NCI-H146 (cell line): Measurements from ENCODE around the gene GOSR2.

Experiments
- DNase-seq: peaks from one replicate; lab custom pipeline; 2025; lab: John Stamatoyannopoulos, UW

GOSR2 gene

DNA sequence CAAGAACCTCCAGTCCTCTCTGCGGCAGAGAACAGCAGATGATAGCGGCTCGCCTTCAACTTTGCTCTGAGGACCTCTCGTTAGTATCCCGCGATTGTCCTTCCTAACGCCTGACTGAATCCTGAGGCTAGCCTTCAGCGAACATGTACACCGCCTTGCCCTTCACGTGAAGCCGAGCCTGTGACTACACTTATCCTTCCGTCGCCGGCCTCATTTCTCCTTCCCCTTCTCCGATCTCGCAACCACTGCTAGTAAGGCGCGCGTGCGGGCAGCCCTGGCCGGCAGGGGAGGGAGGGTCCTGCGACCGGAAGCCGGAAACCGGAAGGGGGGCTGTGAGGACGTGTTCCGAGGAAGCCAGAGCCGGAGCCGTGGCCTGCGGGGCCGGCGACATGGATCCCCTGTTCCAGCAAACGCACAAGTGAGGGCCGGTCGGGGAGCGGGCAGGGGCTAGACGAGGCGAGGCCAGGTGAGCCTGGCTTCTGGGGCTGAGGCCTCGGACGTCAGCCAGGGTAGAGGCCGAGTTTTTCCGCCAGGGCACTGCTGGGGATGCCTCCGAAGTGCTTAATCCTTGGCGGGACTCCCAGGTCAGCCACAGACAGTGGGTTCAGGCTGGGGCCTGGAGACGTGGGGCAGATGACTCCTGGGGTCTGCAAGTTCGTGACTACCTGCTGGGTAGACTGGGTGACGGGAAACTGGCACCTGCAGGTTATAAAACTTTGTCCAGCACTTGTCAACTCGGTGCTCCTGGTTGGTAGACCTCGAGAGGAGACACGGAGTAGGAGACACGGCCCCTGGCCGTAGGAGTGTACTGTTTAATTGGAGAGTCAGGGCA, at the start of gene GOSR2:
TSS of gene GOSR2 (plus strand) at position 357 of the 832 bp plus-strand sequence. CDS start at position 390, 33 bp downstream.
- DNase-seq = peak; percentile 94

GRCh38 chr17:46873941-46874645, 48.9 kb upstream of the GOSR2 start:
- no peak for DNase-seq

- no peak for DNase-seq
These were observed 48.1 kb upstream of the GOSR2 start for GRCh38 chr17:46874906-46875305.

- peak; percentile 90 for DNase-seq
These were observed 47.1 kb upstream of the GOSR2 start for GRCh38 chr17:46875849-46876352.

DNA sequence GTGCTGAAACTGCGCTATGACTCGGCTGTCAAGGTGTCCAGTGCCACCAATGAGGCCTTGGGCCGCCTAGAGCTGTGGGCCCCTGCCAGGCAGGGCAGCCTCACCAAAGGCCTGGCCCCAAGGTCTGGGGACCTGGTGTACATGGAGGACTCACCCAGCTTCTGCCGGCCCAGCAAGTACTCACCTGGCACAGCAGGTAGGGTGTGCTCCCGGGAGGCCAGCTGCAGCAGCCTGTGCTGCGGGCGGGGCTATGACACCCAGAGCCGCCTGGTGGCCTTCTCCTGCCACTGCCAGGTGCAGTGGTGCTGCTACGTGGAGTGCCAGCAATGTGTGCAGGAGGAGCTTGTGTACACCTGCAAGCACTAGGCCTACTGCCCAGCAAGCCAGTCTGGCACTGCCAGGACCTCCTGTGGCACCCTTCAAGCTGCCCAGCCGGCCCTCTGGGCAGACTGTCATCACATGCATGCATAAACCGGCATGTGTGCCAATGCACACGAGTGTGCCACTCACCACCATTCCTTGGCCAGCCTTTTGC, 46.5 kb upstream of the GOSR2 start:
- DNase-seq = peak; percentile 91

GRCh38 chr17:46876926-46877325, 46.0 kb upstream of the GOSR2 start:
- DNase-seq = no peak

DNA sequence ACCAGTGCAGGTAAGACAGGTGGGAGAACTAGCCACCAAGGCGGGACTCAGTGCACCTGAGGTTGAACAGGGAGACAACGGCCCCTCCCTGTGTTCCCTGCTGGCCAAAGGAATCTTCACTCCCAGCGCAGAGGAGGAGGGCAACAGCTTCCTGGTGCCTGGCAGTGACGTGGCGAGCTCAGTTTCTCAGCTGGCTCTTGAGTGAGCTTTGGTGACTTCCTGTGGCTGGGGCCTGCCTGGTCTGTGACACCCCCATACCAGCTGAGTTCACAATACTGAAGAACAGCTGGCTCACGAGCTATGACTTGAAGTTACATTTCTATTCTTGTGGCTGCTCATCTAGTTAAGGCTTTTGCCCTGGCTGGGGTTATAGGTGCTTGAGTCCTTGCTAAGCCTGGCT, 45.5 kb upstream of the GOSR2 start:
- DNase-seq = no peak

DNA sequence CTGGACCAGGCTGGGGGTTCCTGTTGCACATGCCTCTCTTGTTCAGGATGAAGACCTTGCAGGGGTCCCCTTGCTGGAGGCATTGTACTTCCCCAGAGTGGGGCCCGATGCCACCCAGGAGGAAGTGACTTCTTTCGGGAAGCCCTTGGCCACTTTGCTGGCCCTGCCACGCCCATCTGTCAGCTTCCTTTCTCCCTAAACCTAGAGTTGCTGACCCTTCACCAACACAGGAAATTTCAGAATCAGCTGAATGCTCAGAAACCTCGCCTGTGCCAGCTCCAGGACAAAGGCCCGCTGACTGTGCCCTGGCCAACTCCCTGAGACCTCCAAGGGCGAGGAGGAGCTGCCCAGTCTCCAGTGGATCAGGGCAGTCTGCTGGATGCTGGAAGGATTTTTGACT, 44.9 kb upstream of the GOSR2 start:
- DNase-seq = no peak

GRCh38 chr17:46879101-46879500, 43.9 kb upstream of the GOSR2 start:
- no peak for DNase-seq

DNA sequence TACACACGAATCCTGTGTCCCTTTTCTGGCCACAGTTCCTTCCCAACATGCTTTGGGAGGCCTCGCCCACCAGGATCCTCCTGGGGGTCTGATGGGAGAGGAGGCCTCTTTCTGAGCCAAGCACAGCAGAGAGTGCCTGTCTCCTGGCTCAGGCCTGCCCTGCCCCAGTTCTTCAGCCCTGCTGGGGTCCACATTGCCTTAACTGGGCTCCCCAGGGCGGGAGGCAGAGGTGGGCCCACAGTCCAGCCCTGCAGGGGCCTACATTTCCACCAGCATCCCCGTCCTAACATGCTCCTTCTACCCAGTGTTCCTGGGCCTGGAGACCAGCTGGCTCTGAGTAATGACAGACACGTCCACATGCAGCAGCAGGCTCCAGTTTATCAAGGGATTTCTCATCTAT, 41.9 kb upstream of the GOSR2 start:
- DNase-seq = no peak

GRCh38 chr17:46882666-46883065, 40.3 kb upstream of the GOSR2 start:
- DNase-seq = no peak

DNA sequence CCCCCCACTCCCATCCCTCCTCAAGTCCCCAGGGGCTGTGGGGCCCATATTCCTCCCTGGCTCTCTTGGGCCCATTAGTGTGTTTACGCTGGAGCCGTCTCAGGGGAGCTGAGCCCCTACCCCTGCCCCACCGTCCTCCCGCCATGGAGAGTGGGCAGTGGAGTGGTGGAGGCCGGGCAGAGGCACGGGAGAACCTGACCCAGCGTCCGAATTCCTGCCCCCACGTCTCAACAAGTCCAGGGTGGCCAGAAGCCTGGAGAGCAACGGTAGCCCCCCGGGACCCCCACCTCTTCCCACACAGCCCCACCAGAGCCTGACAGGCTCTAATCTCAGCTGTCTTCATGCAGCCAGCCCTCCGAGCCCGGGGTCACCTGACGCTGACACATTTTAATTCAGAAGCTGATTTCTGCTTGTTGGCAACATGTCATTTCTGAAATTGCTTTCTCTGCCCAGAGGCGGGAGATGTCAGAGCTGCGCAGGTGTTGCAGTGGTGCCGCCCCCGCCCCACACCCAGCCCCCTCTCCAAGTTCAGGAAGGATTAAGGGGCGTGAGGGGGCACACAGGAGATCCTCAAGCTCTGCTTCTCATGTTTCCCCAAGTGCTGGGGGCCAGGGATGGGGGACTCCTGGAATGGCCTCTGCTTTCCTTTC, 39.0 kb upstream of the GOSR2 start:
- DNase-seq = no peak

- no peak for DNase-seq
These were observed 38.4 kb upstream of the GOSR2 start for GRCh38 chr17:46884552-46884951.

- DNase-seq = no peak
These were observed 37.3 kb upstream of the GOSR2 start for GRCh38 chr17:46885415-46886309.

DNA sequence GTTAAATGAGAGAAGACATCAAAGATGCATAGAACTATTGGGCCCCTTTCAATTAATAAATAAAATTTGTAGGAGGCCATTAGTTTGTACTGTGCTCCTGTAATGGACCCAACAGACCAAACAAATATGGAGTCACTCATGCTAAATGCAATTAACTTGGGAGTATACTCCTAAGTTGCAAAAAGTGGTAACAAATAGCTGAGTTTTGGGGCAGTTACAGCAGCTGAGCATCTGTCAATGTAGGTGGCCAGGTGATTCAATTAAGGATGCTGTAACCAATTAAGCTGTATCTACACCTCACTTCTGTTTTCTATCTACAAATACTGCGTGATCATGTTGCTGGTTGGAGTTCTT, 36.7 kb upstream of the GOSR2 start:
- DNase-seq = no peak

GRCh38 chr17:46887717-46888116, 35.2 kb upstream of the GOSR2 start:
- DNase-seq = no peak

- no peak for DNase-seq
These were observed 34.2 kb upstream of the GOSR2 start for GRCh38 chr17:46888727-46889126.

DNA sequence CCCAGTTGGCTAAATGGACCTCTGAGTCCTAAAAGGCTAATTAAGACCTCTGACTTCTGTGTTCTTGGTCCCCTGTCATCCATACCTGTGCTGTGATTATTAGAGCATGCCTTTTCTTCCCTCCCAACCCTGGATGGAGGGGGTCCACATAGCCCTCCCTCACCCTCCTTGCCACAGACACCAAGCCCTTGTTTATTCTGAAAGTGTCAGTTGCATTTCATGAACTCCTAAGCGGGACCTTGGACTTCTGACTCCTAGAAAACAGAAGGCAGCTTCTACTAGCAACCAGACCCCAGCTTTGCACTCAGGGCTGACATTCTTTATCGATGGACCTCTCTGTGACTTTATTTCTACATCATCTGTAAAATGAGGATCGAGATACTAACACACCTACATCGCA, 33.4 kb upstream of the GOSR2 start:
- DNase-seq = no peak

- no peak for DNase-seq
These were observed 32.9 kb upstream of the GOSR2 start for GRCh38 chr17:46889992-46890564.

GRCh38 chr17:46890638-46891037, 32.3 kb upstream of the GOSR2 start:
- no peak for DNase-seq

DNA sequence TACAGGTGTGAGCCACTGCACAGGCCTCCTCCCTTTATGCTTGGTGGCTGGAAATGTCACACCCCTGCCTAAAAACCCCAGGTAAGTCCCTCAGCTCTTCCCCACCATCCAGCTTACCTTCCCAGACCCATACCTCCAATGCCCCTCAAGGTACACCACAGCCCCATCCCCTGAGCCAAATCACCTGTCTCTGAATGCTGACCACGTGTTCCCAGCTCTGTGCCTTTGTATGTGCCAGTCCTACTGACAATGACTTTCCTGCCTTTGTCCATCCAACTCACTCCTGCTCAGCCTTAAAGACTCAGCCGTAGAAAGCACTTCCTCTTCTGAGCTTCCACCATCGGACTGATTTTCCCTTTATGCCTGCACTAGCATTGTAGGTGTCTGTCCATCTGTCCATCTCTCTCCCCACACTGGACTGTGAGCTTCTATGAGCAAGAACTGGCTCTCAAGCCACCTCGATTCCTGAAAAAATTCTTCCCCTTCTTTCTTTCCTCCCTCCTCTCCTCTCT, 30.7 kb upstream of the GOSR2 start:
- no peak for DNase-seq
